K562 (cell line): ENCODE measurements around the gene ETAA1. TPM values are rescaled to one million over a fixed set of nuclear protein-coding genes. Genes with fewer than 3 reads are reported as not detected.
A peak's percentile ranks its signal among the peaks of the same experiment; 100 is the strongest.

Experiments
- CBX5 ChIP-seq: IDR thresholded peaks from 2 replicates; pipeline ENCODE4 v1.6.1; 2014; ENCODE audit warnings: low read depth, borderline replicate concordance
- EGR1 ChIP-seq: fragments of 450-650 bp; conservative IDR thresholded peaks from 2 replicates; pipeline ENCODE4 v1.6.1; 2017; ENCODE audit warnings: mild to moderate bottlenecking
- ETV6 ChIP-seq, 3 experiments: fragments of 150-350 bp in 1 of 3; sonication (generic) in 1 of 3; formaldehyde crosslinking in 1 of 3; IDR thresholded peaks; 2 replicates each; pipeline versions ENCODE4 v1.6.1 to v1.8.0; 2014 to 2022; ENCODE audit warnings: borderline replicate concordance in 2 of 3, low read depth in 2 of 3, antibody characterized with exemption in 1 of 3, low read length in 1 of 3, mild to moderate bottlenecking in 1 of 3, missing genetic modification reagents in 1 of 3
- HCFC1 ChIP-seq: IDR thresholded peaks from 2 replicates; pipeline ENCODE4 v1.6.1; 2012; ENCODE audit warnings: low read depth, low read length, improper control_type of control experiment
- MBD2 ChIP-seq: sonication (generic); IDR thresholded peaks from 2 replicates; pipeline ENCODE4 v1.6.1; 2016; ENCODE audit warnings: low read depth, borderline replicate concordance
- NR1H2 ChIP-seq: sonication (generic); formaldehyde crosslinking; IDR thresholded peaks from 2 replicates; pipeline ENCODE4 v1.4.0; 2020; ENCODE audit warnings: mild to moderate bottlenecking, missing genetic modification reagents
- NRF1 ChIP-seq, 2 experiments: fragments of 450-650 bp; IDR thresholded peaks in 1 of 2; conservative IDR thresholded peaks in 1 of 2; 2 replicates each; pipeline ENCODE4 v1.6.1; 2014; ENCODE audit warnings: mild to moderate bottlenecking in 2 of 2
- PCBP1 ChIP-seq: fragments of 200-400 bp; formaldehyde crosslinking; IDR thresholded peaks from 2 replicates; pipeline ENCODE4 v1.6.1; 2018; ENCODE audit warnings: mild to moderate bottlenecking, low read depth, low read length; ENCODE audit not compliant: poor library complexity, severe bottlenecking
- PHF20 ChIP-seq: fragments of 450-650 bp; IDR thresholded peaks from 2 replicates; pipeline ENCODE4 v1.6.1; 2018; ENCODE audit not compliant: partially characterized antibody
- POLR2A ChIP-seq: fragments of 450-650 bp; conservative IDR thresholded peaks from 2 replicates; pipeline ENCODE4 v1.6.1; 2016
- RBFOX2 ChIP-seq: fragments of 200-400 bp; formaldehyde crosslinking; IDR thresholded peaks from 2 replicates; pipeline ENCODE4 v1.6.1; 2017; ENCODE audit warnings: low read depth, mild to moderate bottlenecking, low read length, moderate library complexity
- RBM15 ChIP-seq: fragments of 200-400 bp; formaldehyde crosslinking; IDR thresholded peaks from 2 replicates; pipeline ENCODE4 v1.6.1; 2018; ENCODE audit warnings: mild to moderate bottlenecking, low read length, moderate library complexity; ENCODE audit not compliant: insufficient read depth
- SMAD3 ChIP-seq: fragments of 450-650 bp; formaldehyde crosslinking; conservative IDR thresholded peaks from 2 replicates; pipeline ENCODE4 v1.4.0; 2020; ENCODE audit warnings: mild to moderate bottlenecking
- THRAP3 ChIP-seq: fragments of 450-650 bp; IDR thresholded peaks from 2 replicates; pipeline ENCODE4 v1.6.1; 2016; ENCODE audit warnings: mild to moderate bottlenecking, inconsistent platforms, borderline replicate concordance
- YY1 ChIP-seq, 3 experiments: IDR thresholded peaks; 2 replicates each; pipeline ENCODE4 v1.6.1; 2011; ENCODE audit warnings: low read length in 2 of 3, mild to moderate bottlenecking in 2 of 3, moderate library complexity in 2 of 3, borderline replicate concordance in 1 of 3, control low read depth in 1 of 3, low read depth in 1 of 3; ENCODE audit not compliant: insufficient read depth in 3 of 3, insufficient replicate concordance in 2 of 3, control insufficient read depth in 1 of 3, insufficient read length in 1 of 3; ENCODE audit errors: extremely low read depth in 1 of 3
- ZNF174 ChIP-seq: fragments of 250-450 bp; sonication (Bioruptor Pico); IDR thresholded peaks from 2 replicates; pipeline ENCODE4 v1.4.0; 2020; ENCODE audit warnings: mild to moderate bottlenecking
- ZNF217 ChIP-seq: sonication (generic); formaldehyde crosslinking; IDR thresholded peaks from 2 replicates; pipeline ENCODE4 v1.8.0; 2022; ENCODE audit warnings: mild to moderate bottlenecking, missing genetic modification reagents
- polyA plus RNA-seq, 8 experiments: library from polyadenylated mRNA; depleted of rRNA in 4 of 8; stranded (reverse) in 5 of 8; unstranded in 3 of 8; fragments of >200 nt; fragmentation: Nextera tagmentation in 2 of 8; fragmentation: Illumina TruSeq in 1 of 8; extraction: Ambion mirVana in 2 of 8; extraction: Trizol in 1 of 8; gene quantifications; 2 replicates each; pipeline versions ENCODE4 v1.2.1 to v1.2.3, GENCODE V29; 2011 to 2014; ENCODE audit warnings: inconsistent platforms in 1 of 8, missing spikeins in 1 of 8
- total RNA-seq, 7 experiments: library from RNA; depleted of rRNA in 6 of 7; stranded (reverse); fragments of >200 nt in 6 of 7; fragmentation: Illumina TruSeq in 2 of 7; extraction: Trizol in 2 of 7; gene quantifications; 2 replicates each; pipeline versions ENCODE4 v1.2.1 to v1.2.3, GENCODE V29; 2011 to 2021; ENCODE audit warnings: low replicate concordance in 1 of 7
- TF ChIP-seq, protein P1 (sequence below): IDR thresholded peaks from 3 replicates; pipeline ENCODE4 v1.6.1; 2011; ENCODE audit warnings: borderline replicate concordance, mild to moderate bottlenecking, moderate library complexity; ENCODE audit not compliant: insufficient read length; ENCODE audit errors: extremely low read depth
- TF ChIP-seq, protein P2 (sequence below): sonication (generic); formaldehyde crosslinking; IDR thresholded peaks from 2 replicates; pipeline ENCODE4 v1.9.0; 2022; ENCODE audit warnings: mild to moderate bottlenecking, missing genetic modification reagents
- TF ChIP-seq, protein P3 (sequence below): fragments of 450-650 bp; IDR thresholded peaks from 2 replicates; pipeline ENCODE4 v1.6.1; 2018; ENCODE audit not compliant: partially characterized antibody

Gene ETAA1
- total and polyA plus RNA-seq, 9 of the 15 experiments (the other 6 are each of a cell fraction or from before 2014, with no cell fraction given) = 2.7 to 17.4 (median 10.5) TPM

- TF ChIP-seq, protein P1, sequence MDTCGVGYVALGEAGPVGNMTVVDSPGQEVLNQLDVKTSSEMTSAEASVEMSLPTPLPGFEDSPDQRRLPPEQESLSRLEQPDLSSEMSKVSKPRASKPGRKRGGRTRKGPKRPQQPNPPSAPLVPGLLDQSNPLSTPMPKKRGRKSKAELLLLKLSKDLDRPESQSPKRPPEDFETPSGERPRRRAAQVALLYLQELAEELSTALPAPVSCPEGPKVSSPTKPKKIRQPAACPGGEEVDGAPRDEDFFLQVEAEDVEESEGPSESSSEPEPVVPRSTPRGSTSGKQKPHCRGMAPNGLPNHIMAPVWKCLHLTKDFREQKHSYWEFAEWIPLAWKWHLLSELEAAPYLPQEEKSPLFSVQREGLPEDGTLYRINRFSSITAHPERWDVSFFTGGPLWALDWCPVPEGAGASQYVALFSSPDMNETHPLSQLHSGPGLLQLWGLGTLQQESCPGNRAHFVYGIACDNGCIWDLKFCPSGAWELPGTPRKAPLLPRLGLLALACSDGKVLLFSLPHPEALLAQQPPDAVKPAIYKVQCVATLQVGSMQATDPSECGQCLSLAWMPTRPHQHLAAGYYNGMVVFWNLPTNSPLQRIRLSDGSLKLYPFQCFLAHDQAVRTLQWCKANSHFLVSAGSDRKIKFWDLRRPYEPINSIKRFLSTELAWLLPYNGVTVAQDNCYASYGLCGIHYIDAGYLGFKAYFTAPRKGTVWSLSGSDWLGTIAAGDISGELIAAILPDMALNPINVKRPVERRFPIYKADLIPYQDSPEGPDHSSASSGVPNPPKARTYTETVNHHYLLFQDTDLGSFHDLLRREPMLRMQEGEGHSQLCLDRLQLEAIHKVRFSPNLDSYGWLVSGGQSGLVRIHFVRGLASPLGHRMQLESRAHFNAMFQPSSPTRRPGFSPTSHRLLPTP = no peak
- TF ChIP-seq, protein P2, sequence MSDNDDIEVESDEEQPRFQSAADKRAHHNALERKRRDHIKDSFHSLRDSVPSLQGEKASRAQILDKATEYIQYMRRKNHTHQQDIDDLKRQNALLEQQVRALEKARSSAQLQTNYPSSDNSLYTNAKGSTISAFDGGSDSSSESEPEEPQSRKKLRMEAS (CRISPR knock-in tag) = peak; percentile 23; the same call in 1 of the 2 replicates
- TF ChIP-seq EGR1 = no peak
- TF ChIP-seq SMAD3 (CRISPR knock-in tag) = no peak
- peak; percentile 96 for TF ChIP-seq POLR2A
- TF ChIP-seq RBM15 = no peak
- TF ChIP-seq ZNF217 = no peak
- TF ChIP-seq MBD2 = peak; percentile 66
- TF ChIP-seq ETV6 (IDR thresholded peaks at IDR 0.05; ENCODE audit: borderline replicate concordance in 1 of 2, low read depth in 2 of 2, low read length in 1 of 2) = 0 out of 4 replicates have a peak, but pooled peaks of 1 of the 2 experiments have one; percentile 25
- TF ChIP-seq ETV6 (CRISPR knock-in tag; IDR thresholded peaks at IDR 0.05; ENCODE audit: borderline replicate concordance) = no peak
- TF ChIP-seq, protein P3, sequence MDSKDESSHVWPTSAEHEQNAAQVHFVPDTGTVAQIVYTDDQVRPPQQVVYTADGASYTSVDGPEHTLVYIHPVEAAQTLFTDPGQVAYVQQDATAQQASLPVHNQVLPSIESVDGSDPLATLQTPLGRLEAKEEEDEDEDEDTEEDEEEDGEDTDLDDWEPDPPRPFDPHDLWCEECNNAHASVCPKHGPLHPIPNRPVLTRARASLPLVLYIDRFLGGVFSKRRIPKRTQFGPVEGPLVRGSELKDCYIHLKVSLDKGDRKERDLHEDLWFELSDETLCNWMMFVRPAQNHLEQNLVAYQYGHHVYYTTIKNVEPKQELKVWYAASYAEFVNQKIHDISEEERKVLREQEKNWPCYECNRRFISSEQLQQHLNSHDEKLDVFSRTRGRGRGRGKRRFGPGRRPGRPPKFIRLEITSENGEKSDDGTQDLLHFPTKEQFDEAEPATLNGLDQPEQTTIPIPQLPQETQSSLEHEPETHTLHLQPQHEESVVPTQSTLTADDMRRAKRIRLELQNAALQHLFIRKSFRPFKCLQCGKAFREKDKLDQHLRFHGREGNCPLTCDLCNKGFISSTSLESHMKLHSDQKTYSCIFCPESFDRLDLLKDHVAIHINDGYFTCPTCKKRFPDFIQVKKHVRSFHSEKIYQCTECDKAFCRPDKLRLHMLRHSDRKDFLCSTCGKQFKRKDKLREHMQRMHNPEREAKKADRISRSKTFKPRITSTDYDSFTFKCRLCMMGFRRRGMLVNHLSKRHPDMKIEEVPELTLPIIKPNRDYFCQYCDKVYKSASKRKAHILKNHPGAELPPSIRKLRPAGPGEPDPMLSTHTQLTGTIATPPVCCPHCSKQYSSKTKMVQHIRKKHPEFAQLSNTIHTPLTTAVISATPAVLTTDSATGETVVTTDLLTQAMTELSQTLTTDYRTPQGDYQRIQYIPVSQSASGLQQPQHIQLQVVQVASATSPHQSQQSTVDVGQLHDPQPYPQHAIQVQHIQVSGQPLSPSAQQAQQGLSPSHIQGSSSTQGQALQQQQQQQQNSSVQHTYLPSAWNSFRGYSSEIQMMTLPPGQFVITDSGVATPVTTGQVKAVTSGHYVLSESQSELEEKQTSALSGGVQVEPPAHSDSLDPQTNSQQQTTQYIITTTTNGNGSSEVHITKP = peak; percentile 54
- peak; percentile 95 for TF ChIP-seq RBFOX2
- TF ChIP-seq CBX5 = no peak
- peak; percentile 81 to 84 for TF ChIP-seq NRF1 (conservative IDR thresholded peaks at IDR 0.05 in 1 of 2, IDR thresholded peaks at IDR 0.05 in 1 of 2)
- no peak for TF ChIP-seq NR1H2 (CRISPR knock-in tag)
- no peak for TF ChIP-seq THRAP3
- TF ChIP-seq YY1 (IDR thresholded peaks at IDR 0.05; ENCODE audit: borderline replicate concordance in 1 of 3, control insufficient read depth in 1 of 3, extremely low read depth in 1 of 3, insufficient read depth in 3 of 3, insufficient read length in 1 of 3, insufficient replicate concordance in 2 of 3, low read depth in 1 of 3, low read length in 2 of 3) = peak; percentile 86 to 98 (median 93)
- TF ChIP-seq ZNF174 (CRISPR knock-in tag) = no peak
- peak; percentile 24; the same call in 1 of the 2 replicates for TF ChIP-seq HCFC1
- peak; percentile 90 for TF ChIP-seq PHF20
- TF ChIP-seq PCBP1 = peak; percentile 51
Observed at GRCh38 chr2:67397143-67397986, at the start of gene ETAA1 (continued).
